Eye (tissue), 1 donor: Measurements from ENCODE around the gene LMX1A.
A peak's percentile ranks its signal among the peaks of the same experiment; 100 is the strongest.

Experiments
- DNase-seq: peaks from one replicate; pipeline ENCODE4 v3.0.0-alpha.2; 2015

LMX1A gene

DNA sequence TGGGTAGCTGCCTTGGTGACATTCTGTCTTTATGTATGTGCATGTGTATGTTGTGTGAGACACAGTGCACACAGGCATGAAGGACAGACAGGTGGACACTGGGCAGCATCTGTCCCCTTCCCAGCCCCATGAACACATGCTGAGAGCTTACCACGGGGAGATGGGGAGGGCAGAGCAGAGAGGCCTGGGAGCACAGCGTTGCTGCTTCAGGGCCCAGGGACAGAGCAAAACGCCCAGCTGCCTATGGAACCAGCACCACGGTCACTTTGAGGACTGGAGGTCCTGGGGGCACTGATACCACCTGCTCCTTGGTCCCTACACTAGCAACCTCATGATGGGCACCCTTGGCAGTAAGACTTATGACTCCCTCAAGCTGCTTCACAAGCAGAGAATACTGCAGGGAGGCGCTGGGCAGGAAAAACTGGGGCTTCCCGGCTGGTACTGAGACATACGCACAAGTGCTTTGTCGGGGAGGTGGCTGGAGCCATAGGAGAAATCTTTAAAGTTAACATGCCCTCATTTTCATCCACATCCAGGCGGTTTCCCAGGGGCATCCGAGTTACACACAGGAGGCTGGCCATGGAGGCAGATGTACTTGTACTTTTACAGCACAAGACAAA is 40.3 kb downstream of the LMX1A start:
- no peak for DNase-seq

DNA sequence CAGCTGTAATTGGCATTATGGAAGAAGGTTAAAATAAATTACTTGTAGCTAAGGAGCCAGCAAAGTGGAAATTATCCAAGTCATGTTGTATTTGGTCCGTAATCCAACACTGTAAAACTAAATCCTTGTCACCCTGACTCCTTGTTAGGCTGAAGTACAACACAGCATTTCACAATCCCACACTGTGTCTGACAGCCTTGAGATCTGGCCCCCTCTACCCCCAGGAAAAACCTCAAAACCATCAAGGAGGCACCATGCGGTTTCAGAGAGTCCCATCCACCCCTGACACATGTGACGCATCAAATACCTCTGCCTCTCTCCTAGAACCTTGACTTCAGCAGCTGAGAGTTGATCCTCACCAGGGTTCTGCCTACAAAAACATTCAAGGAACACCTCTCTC is 41.0 kb downstream of the LMX1A start:
- no peak for DNase-seq

DNA sequence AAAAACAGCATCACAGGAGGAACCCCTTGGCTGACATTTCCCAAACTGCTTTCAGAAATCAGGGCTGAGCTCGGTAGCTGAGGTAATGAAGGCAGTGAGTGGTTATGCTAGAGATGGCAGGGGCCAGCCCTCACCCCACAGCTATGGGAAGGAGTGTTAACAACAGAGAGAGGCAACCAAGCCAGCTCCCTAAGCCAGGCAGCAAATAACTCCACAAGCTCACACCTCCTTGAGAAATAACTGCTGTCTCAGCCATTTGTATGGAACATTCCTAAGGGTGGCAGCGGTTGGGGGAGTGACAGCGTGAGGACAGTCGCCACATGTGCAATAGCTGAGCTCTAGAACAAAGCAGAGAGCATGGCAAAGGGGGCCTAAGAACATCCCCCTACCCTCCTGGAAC is 42.6 kb downstream of the LMX1A start:
- DNase-seq = no peak

DNA sequence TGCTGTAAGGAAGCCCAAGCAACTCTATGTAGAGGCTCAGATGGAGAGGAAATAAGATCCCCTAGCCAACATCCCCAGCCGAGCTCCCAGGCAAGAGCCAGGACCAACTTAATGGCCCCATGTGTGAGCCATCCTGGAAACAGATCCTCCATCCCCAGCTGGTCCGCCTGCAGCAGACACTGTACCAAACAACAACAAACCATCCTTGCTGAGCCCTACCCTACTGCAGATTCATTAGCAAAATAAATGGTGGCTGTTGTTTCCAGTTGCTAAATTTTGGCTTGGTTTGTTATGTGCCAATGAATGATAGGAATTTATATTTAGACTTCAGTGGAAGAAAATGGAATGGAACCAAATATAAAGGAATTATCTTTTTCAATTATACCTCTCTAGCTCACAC is 43.9 kb downstream of the LMX1A start:
- DNase-seq = no peak

DNA sequence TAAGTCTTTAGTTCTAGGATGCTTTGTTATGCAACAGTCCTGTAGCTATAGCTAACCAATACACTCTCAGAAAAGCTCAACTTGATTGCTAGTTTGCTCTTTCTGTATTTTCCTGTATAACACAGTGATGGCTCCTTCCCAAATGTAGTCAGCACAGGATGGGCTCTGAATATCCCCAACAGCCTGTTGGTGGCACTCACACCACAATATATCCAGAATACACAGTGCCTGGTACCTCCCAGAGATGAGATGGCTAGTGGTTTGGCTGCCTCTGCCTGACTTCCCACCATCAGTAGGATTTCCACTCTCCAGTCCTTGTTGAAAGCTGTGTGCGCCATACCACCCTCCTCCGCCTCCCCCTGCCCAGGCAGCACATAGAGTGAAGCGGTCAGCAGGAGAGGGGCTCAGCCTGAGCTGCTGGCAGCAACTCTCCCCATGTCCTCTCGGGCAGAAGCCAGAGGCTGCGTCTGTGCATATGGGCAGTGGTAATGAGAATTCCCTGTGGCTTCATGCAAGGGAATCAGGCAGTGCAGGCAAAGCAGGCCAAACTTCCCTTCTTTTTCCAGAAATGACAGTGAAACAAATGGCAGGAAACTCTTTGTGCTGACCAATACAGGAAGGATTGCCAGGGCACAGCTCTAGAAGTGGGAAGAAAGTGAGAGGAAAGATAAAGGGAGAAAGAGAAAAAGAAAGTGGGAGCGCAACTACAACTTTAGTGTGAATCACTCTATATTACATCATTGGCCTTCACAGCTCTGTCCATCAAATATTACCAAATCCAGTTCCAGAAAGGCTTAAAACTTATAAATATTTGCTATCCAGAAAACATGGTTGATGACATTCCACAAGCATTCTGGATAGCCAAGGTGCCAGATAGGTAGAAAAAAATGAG is 49.7 kb downstream of the LMX1A start:
- no peak for DNase-seq

DNA sequence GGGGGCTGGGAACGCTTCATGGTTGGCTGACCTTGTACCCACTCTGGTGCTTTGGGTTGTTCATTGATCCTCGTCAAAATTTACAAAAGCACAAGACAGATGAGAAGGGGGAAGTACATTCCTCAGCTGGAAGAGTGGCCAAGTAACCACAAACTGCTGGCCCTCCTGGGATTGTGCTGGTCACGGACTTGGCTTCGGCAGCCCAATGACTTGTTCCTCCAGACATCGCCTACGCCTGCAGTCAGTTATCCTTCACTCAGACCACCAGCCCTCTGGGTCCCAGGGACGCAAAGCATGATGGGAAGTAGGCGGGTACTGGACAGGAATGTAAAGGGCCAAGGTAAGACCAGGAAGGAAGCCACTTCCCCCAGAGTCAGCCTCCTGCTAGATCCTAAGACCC is 53.1 kb downstream of the LMX1A start:
- DNase-seq = no peak

DNA sequence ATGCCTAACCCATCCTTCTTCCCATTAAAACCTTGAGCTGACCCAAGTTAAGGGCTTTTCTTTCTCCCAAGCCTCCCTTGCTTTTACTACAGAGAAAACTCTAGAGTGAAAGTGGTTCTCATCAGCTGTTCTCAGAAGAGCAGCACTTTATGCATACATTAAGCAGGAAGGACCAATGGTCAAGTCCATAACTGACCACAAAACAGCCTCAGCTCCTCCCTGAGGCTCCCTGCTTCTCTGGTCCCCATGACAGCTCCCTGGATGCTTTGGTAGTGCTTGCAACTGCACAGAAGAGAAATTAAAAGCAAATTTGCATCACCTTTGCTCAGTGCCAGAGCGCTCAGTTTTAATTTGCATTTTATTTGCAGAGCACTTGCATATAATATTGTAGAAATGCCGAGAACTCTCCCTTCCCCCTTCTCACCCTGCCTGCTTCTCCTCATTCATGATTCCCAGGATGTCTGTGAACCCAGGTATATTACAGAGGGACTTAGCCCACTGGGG is 56.1 kb downstream of the LMX1A start:
- no peak for DNase-seq

DNA sequence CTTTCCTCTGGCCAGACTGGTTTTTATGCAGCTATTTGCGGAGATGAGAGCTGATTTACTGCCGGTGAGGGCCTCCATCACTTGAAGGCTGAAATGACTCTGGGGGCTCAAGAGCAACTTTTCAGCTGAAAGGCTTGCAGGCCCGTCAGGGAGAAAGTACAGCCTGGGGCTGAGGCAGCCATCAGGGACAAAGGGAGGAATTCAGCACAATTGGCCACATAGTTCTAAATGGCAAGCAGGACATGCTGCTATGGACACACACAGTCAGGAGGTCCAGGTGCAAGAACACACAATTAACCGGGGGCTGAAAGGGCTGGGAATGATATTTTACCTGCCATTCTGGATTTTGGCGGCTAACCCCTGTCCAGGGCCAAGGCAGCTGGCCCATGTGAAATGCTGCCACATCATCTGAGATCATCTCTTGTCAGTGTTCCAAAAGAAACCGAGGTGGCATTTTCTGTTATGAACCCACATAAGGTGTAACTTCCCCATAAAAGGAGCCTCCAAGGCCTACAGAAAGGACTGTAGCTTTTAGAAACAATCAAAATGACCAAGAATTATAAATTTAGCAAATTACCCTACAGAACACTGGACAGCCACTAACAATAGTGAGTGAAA is 58.2 kb downstream of the LMX1A start:
- no peak for DNase-seq

DNA sequence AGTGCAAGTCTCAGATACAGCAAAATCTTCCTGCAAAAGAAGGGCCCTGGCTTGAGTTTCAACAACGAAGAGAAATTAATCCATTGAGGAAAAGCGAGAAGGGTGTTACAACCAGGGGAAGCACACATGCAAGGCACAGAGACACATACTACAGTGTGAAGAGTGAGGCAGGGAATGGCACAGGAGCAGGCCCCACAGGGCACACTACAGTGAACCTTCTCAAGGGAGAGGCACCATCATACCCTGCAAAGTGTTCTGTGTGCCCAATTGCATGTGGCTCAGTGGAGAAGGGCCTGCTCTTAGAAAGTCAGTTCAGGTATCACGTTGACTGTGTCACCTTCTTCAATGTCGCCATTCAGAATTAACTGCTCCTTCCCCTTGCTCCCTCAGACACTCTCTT is 60.3 kb downstream of the LMX1A start:
- no peak for DNase-seq

DNA sequence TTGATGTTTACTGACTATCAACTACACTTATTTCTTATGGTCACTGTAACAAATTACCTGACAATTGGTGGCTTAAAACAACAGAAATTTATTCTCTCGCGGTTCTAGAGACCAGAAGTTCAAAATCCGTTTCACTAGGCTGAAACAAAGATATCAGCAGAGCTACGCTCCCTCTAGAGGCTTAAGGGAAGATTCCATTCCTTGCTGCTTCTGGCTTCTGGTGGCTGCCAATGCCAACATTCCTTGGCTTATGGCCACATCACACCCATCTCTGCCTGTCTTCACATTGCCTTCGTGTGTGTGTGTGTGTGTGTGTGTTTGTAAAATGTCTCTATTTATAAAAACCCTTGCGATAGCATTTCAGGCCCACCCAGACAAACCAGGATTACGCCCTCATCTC is 66.4 kb downstream of the LMX1A start:
- DNase-seq = no peak

DNA sequence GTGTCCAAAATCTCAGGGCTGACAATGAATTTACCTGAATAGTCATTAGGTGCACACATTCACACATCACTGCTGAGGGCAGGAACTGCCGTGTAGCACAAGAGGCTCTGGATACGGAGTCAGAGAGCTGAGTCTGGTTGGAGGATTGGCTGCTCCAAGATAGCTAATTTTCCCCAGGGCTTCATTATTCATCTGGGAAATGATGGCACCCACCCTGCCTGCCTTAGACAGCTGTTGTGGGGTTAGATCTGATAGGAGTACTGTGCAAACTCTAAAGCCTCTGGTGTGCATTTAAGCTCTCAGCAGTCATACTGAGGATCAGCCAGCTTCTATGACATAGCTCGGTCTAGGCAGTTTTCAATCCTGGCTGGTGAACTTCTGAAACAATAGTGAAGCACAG is 67.0 kb downstream of the LMX1A start:
- DNase-seq = no peak

DNA sequence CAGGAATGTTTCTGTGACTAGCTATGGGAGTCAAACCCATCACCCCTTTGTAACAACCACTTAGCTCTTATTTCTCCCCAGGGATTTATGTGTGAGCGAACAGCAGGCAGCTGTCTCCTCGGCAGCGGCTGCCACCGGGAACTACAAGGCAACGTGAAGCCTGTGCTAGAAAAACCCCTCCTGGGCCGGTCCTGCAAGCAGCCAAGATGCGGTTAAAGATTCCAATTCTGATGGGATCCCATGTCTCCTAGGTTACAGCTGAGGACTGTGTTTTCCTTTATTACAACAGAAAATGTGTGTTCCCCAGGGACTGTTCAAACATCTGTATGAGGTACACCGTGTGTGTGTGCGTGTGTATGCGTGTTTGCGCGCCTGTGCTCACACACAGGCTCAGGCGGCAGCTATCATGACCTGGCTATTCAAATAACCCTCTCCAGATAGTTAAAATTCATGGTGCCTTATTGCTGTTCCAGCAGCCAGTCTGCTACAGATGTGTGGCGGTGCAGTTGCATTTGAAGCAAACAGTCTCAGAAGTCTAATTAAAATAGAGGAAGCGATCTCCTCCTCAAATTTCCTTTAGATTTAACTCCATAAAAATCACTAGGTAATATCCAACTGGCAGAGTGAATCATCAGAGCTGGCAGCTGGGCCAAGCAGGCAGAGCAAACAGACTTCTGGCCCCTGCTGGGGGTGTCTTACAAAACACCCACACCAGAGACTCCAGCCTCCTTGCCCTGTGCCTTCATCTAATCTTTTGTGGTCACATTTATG is 68.0 kb downstream of the LMX1A start:
- DNase-seq = peak; percentile 81

DNA sequence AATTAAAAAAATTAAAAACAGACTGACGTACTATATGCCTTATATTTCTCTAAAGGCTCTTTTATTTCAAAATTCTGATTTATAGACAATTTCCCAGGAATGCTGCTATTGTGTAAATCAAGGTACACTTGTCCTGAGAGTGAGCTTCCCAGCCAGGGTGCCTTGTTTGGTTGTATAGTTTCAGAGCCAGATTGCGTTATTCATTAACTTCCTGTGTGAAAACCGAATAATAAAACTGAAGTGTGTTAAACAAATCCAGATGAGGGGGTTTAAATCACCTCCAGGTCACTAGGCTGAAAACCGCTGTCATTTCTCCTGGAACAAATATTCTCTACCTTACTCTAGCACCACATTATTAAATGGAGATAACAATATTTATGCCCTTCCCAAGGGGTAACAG is 68.7 kb downstream of the LMX1A start:
- DNase-seq = no peak

DNA sequence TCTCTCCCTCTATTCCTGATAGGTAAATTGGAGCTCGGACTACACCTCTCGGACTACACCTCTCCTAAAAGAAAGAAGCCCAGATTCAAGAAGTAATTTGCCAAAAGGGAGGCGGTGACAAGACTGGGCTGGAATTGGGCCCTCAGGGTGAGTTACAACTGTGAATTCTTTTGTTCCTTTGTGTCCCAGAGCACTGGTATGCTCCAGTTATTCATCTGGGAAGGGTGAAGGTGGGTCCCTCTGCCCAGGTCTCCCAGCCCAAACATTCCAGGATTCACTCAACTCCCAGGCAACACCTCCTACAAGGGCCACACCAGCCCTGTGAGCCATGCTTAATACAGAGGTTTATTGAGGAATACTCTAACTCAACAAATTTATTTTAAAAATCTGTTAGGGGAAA is 69.2 kb downstream of the LMX1A start:
- DNase-seq = no peak

DNA sequence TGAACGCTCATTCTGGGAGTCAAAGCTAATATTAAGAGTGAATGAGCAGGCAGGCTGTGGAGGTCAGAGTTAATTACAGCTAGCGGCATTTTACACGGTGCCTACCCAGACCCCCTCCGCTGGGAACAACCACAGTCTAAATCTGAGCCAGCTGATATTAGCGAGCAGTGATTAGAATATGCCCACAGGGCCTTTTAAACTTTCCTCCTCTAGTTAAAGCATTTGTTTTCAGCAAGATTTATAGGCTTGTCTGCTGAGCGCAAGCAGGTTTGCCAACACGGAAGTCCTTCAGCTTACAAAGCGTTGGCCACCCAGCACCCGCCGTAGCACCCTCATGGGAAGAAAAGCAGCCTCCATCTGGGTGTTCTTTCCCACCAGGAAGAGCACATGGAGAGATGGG is 72.1 kb downstream of the LMX1A start:
- DNase-seq = peak; percentile 40

DNA sequence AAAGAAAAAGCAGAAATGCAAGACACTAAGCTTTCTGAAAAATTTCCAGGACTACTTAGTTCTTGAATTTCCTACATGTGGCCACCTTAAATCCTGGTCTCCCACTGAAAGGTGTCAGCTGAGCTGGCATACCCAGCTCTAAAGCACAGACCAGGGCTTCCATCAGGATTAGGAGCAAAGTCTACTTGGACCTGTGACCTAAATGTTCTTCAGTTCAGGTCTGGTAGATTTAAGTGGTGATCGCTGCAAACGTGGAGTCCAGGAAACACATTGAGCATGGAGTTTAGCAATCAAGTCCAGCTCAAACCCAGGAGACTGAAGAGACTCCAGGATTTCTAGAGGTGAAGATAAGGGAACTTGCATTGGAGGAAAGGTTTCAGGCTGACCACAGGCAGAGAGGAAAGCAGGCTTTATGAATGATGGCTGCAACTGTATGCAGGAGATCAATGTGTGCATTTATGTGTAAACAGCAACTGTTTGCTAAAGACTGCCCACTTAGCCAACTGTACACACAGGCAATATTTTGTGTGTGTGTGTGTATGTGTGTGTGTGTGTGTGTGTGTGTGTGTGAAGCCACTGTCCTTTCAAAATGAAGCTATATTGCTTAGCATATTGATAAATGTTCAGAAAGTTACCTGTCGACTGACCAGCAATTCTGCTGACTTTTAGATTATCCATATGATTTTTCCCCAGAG is 75.2 kb downstream of the LMX1A start:
- DNase-seq = no peak

DNA sequence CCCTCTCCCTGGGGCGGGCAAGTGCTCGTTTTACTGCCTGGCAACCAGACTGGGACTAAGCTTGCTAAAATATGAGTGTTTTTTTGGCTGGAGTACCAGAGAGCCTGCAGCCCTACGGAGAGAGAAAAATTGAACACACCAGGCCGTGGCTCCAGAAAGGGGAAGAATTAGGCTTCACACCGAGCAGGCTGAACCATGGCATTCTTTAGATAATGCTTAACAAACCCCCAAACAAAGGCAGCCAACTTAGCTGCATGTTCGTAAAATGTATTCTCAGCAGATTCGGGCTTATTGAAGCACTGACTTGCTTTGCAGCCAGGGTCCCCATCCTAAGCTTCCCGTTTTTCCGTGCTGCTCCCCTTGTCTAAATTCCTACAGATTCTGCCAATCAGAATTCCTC is 76.6 kb downstream of the LMX1A start:
- DNase-seq = no peak

DNA sequence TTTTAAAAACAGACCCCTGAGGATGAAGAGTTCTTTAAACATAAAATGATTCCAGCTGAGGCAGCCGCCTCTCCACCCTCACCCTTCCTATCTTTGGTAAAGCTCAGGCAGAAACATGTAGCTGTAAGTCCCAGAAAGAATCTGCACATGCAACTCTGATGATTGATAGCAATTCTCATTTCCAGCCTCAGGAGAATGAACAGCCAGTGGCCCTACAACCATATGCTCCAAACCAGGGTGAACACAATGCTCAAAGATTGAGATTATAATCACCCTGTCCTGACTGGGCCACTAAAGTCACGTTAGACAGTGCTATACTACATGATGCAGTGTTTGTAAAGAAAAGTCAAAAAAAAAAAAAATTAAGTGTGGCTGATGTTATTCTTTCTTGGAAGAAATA is 80.2 kb downstream of the LMX1A start:
- peak; percentile 55 for DNase-seq

DNA sequence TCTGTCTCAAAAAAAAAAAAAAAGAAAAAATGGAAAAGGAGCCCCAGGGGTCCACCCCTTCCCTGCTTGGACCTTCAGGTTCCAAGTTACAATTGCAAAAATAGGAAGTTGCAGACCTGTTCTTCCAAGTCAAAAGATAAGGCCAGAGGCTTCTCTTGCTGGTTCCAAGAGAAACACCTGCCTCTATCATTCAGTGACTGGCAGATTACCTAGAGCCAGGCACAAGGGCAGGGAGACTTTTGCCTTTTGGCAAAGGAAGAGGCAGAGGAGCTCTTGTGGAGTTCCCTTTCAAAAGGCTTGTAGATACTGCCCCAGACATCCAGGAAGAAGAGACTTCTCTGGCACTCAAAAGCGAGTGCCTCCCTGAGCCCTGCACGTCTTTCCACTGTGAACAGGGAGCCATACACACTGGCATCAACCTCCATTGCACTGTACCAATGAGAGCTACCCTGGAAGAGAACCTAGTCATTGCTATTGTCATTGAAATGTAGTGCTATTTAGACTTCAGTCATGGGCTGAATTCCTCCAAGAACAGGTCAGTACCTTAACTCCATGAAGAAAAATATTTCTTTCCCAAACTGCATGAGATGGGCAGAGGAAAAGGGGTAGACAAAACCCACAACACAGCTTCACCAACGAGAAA is 91.2 kb downstream of the LMX1A start:
- DNase-seq = no peak

DNA sequence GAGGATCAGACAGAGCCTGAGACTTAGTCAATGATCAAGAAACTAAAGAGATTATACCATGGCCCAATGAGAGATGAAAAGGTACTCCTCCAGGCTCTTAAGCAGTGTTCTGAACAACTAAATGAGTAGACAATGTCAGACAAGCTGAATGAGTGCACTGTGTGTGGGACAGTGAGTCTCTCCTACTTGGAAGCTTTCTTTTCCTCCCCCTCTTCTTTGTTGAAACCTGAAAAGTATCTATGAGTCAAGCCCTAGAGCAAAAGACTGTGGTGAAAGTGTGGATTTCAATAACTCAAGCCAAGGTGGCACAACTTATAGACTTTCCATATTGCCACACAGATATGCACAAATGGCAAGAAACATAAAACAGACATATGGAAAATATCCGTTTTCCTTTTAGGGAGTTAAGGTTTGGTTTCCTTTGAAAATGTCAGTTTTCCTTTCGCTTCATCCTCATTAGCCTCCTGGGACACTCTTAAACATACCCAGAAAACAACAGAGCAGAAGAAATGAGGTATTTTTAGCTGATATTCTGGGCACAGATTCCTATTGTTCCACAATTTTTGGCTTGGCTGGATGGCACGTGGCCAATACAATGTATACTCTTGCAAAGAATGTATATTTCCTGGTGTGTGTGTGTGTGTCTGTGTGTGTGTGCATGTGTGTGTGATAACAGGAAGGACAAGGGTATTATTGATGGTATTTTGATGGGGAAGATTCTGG is 96.6 kb downstream of the LMX1A start:
- peak; percentile 53 for DNase-seq

DNA sequence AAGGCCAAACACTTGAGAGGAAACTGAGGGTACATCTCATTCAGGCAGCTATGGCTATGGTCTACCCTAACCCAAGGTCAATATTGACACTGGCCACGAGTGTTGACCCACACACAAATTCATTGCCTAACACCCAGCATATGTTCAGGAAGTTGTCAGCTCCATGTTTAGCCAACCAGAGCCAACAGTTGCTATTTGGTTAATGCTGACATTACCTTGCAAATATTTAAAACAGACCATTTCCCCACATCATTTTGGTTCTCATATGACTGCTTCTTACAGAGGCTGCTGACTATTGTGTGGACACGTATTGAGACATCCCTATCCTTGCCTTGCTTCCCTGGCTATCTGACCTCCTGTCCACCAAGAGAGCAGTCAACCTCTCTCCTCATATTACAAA is 97.3 kb downstream of the LMX1A start:
- no peak for DNase-seq
